GM19324 (cell line): ENCODE measurements around the gene ARID1B.
"Not testable (repeated sequence)": the region's sequence is repeated elsewhere in the genome, so short reads cannot be mapped to it uniquely, and the experiment has no call there.

ENCODE experiments used
- ATAC-seq: cut with Tn5 transposase; IDR thresholded peaks from one replicate; pipeline ENCODE4 v1.9.1; 2021; ENCODE audit warnings: mild to moderate bottlenecking, moderate library complexity; ENCODE audit not compliant: unreplicated experiment, low FRiP score

The ARID1B gene

DNA sequence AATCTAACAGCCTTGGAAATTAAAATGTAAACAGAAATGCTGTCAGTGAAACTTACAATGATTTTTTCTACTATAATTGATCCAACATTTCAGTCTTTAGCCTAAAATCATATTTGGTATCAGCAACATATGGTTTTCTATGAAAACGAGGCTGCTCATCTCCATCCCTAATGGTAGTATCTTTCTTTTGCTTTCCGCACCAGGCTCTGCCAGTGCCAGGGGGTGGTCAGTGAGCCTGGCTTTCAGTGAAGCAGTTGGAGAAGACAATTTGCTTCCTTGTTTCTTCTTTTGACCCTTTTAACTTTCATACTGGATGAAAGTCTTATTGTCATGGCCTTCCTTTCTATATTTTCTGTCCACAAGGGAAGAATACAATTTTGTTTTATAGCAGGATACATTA, 258.4 kb downstream of the ARID1B start:
- no peak for ATAC-seq

DNA sequence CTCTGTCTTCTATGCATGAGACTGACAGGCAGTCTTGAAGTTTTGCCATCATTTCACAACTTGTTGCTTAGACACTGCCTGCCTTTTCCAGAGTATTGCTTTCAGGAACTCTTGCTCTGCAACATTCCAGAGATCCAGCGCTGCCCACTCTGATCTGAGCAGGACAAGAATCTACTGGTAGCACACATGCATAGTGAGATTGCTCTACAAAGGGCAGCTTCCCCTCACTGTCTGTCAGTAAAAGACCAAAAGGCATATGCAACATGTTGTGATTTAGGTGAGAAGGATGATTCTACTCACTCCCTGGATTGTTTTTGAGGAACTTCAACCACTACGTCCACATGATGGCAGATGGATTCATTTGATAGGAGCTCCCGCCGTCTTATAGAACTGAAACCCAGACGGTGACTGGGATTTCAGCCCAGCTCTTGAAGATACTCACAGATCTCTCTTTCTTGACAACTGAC, 259.1 kb downstream of the ARID1B start:
- no peak for ATAC-seq

DNA sequence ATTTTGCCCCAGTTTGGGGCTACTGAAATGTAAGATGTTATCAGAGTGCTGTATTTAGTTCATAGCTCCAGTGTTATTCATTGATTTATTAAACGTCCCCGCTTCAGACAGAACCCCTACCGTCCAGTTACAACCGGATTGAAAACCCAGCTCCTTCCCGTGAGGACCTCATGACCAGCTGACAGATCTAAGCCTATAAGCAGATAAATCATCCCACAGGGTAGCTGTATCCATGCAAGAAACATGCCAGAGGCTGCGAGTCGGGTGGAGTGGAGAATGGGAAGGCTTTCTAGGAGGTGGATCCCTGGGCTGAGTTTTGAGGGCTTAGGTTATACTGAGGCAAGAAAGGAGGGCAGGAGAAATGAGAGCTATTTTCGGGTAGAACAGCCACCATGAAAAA, 260.0 kb downstream of the ARID1B start:
- ATAC-seq = no peak

DNA sequence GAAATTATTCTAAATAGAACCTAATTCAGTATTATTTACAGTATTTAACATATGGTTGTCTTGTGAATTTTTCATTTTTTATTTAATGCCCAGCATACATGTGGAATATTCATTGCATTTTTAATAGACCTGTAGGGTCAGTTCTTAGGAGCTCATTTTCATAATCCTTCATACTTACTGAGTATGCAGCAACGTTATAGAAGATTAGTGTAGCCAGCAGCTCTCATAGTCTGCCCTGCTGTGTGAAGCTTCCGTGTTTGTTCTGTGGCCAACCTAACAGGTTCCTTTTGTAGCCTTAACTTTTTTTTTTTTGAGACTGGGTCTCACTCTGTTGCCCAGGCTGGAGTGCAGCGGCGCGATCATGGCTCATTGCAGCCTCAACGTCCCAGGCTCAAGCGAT, 261.4 kb downstream of the ARID1B start:
- ATAC-seq = no peak

DNA sequence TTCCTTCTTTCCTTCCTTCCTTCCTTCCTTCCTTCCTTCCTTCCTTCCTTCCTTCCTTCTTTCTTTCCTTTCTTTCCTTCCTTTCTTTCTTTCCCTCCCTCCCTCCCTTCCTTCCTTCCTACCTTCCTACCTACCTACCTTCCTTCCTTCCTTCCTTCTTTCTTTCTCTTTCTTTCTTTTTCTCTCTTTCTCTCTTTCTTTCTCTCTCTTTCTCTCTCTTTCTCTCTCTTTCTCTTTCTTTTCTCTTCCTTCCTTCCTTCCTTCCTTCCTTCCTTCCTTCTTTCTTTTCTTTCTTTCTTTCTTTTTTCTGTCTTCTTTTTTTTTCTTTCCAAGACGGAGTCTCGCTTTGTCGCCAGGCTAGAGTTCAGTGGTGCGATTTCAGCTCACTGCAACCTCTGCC, 262.5 kb downstream of the ARID1B start:
- ATAC-seq = not testable (repeated sequence)

DNA sequence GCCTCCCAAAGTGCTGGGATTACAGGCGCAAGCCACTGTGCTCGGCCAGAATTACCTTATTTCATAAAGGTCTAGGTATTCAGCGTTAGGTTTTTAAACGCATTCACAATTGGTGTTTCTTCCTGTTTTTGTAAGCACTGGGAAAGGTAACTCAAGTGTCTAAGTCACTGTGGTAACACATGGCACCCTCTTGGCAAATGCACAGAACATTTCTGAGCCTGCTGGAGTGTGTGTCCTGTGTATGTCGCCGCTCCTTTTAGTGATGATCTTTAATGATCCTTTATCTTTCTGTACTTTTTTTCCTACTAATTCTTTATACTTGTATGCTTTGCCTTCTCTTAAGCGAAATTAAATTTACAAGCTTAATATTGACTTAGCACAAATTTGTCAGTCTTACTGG, 263.0 kb downstream of the ARID1B start:
- ATAC-seq = no peak

DNA sequence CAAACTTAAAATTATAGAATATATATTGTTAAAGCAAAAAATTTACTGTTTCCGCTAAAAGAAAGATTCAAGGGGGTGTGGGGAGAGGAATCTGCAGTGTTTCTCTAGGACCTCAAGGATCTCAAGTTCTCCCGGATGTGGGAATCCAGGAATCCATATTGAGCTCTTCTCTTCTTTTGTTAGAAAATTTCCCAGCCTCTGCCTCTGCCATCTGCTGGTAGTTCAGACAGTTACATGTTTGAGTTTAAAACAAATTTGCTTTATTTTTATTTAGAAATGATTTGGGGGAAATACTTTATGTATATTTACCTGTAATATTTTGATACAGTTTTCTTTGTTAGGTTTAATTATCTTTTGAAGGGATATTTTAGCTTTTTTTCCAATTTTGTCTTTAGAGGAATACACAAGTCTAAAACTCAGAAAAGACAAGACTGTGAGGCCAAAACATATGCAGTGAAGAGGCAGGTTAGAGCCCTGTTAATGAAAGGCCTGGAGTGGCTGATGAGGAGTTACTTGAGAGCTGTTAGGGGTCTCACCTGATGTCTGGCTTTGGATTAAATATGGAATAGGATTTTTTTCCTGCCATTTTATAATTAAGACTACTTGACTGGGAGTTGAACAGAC, 268.8 kb downstream of the ARID1B start:
- ATAC-seq = no peak

DNA sequence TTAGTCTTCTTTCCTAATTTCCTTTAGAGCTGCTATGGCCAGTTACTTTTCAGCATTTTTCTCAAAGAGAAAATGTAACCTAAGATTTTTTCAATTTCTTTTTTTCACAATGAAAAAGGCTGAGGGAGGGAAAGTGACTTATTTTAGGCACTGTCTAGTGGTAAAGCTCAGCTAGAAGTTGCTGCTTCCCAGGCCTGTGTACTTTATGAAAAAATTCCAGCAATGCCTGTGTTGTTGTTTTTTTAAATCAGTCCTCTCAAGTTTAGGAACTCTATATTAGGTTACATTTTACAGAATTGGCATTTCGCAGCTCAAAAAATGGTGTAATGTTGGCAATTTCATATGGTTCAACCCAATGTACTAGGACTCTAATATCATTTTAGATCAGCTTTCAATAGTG, 269.6 kb downstream of the ARID1B start:
- ATAC-seq = no peak

DNA sequence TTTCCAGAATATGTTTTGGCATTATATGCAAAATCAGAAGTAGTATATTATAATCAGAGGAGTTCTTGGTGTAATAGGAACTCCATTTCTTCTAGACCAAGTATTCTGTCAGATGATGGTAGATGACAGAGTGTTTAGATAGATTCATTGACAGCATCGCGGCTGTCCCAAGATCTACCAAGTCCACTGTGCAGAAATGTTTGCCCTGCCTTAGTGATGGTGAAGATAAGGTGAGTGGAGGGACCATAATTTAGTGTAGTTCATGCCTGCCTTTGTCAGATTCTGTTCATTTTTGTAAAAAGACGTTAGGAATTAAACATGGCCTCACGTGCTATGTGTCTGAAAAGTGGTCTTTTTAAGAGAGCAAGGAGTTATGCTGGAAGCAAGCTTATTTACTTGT, 270.1 kb downstream of the ARID1B start:
- no peak for ATAC-seq

DNA sequence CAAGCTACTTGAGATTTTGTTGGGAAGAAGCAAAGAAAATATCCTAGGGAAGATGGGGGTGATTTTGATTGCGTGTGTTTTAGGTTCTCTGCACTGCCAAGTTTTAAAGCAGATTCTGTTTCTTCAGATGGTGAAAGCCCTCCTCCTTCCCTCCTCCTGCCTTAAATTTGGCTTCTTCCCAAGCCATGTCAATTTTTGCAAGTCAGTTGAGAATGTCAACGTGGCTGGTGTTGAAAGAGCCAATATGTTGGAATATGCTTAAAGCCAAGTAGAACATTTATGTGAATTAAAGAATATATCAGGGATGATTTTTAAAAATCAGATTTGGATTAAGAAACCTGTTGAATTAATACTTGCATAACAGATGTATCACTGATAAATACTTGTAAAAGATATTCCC, 270.8 kb downstream of the ARID1B start:
- no peak for ATAC-seq

DNA sequence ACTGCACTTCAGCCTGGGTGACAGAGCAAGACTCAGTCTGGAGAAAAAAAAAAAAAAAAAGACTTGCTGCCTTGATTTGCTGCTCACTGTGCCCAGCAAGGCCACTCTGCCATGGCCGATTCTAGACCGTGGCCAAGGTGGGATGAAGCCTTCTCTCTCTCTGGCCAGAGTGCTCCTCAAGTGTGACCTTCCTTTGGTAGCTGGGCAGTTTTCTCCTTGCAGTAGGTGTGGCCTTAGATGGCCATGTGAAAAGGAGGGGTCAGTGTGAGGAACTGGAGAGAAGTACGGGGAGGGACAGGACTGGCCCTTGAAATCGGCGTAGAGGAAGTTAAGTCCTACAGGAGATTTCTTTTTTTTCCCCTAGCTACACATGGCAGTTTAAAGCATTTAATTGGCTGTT, 272.0 kb downstream of the ARID1B start:
- no peak for ATAC-seq

DNA sequence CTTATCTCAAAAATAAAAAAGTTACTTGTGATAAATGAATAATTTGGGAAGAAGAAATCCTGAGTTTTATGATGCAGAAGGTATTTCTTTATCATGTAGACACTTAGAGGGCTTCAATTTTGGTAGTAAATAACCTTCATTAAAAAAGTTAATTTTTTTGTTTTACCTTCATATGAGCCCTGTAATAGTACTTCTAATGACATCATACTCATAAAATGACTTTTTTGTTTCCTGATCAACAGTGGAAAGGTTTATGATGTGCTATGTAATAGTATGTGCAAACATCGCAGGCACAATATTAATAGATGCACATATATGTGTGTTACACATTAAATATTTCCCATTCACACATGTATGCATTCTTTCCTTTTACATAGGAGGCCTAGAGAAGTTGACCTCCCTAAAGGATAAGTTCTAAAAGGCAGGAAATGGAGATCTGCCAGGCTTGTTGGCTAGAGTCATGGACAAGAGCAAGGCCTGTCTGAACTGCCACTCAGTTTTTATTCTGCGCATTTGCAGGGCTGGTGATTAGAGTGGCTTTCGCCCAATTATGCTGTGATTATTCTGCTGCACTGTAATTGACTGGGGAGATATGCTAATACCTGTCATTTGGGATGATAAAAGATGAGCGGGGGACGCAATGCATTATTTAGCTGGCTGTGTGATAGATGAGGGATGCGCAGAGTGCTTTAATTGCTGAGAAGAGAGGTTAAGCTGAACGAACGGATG, 273.5 kb downstream of the ARID1B start:
- no peak for ATAC-seq

DNA sequence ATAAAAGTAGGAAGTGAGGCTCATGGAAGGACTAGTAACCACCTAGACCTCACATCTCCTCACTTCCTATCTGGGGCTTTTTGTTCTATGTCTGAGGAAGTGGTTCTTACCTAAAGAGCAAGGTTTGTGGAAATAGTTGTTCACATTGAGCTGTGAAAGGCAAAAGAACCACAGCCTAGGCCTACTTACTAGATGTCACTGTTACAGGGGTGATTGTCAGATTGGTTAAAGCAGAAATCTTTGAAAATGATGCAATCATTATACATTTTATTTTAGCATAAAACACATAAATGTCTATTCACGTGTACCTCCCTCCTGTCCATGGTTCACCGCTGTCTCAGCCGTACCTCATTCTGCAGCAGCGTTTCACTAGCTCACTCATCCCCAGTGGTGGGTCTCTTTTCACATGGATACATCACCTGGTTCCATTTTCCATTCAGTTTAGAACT, 277.4 kb downstream of the ARID1B start:
- ATAC-seq = no peak

DNA sequence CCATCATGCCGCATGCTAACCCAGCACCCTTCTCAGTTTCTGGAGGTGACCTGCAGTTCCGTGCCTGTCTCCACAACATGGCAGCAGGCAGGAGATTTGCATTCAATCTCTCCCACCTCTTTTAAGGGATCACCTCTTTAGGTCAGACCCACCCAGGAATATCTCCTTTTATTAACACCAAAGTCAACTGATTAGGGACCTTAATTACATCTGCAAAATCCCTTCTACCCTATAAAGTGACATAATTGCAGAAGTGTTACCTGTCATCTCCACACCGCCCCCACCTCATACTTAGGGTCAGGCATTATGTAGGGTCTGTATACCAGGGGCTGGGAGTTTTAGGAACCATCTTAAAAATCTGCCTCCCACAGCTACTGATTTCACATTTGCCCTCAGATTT, 278.7 kb downstream of the ARID1B start:
- no peak for ATAC-seq

DNA sequence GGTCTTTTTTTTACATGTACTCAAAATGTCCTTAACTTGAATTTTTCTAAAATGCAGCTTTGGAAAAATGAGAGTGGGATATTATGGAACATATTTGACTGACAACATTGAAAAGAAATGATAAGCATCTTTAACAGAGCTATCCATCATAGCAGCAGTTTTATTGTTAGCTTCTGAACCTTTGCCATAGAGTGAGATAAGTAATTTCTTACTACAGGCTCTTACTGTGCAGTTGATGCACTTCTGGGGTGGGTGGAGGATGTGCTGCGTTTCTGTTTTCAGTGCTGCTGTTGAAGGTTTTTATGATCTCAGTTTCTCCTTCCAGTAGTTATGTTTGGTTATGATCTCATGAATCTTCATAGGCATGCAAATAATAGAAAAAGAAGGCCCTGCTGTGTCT, 279.1 kb downstream of the ARID1B start:
- no peak for ATAC-seq

DNA sequence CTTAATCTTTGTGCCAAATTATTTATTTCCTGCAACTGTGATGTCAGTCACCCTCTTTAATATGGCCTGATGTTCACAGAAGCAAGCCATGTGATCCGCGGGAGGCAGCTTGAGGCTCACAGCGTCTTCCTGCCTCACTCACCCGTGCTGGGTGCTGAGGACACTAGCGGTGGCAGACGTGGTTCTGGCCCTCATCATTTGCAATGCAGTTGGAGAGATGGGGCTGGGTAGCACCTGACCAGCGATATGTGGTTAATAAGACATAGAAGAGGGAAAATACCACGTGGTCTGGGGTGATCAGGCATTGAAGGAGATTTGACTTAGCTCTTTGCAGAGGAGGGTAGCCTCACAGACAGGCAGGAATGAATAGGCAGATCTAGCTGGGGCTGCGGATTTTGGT, 281.4 kb downstream of the ARID1B start:
- ATAC-seq = no peak

DNA sequence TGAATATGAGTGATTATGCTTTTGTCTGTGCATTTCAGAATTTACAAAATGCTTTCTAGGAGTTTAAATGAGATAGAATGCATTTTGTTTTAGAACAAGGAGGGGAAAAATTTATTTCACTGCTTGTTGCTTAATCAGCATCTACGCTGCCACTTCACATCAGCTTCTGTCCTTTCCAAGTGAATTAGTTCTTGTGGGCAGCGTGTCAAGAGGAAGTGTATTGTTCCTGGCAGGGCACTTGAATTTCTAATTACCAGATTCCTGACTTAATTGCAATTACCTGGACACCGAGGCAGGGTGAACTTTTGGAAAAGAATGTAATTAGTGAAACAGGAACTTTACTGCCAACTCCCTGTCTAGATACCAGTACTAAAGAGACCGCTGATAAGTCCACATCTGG, 282.6 kb downstream of the ARID1B start:
- ATAC-seq = no peak

DNA sequence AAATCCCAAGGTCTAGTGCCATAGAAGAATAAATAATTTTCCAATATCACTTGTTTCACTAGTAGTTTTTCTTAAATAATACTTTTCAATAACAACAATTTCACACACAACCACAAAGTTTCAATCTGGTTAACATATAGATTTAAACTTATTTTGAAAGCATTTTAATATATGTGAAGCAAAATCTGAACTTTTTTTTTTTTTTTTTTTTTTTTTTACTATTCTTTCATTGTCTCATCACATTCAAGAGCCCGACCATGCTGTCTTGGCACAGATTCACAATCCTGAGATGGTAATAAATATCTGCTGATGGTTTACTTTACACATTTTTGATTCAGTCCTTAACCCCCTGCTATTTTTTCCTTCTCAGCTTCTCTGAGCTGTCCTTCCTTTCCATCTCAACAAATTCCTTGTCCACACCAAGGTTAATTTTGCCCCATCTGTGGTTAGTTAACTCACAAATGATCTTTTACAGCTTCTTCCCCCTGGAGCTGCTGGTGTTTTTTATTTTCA, 283.3 kb downstream of the ARID1B start:
- ATAC-seq = no peak

DNA sequence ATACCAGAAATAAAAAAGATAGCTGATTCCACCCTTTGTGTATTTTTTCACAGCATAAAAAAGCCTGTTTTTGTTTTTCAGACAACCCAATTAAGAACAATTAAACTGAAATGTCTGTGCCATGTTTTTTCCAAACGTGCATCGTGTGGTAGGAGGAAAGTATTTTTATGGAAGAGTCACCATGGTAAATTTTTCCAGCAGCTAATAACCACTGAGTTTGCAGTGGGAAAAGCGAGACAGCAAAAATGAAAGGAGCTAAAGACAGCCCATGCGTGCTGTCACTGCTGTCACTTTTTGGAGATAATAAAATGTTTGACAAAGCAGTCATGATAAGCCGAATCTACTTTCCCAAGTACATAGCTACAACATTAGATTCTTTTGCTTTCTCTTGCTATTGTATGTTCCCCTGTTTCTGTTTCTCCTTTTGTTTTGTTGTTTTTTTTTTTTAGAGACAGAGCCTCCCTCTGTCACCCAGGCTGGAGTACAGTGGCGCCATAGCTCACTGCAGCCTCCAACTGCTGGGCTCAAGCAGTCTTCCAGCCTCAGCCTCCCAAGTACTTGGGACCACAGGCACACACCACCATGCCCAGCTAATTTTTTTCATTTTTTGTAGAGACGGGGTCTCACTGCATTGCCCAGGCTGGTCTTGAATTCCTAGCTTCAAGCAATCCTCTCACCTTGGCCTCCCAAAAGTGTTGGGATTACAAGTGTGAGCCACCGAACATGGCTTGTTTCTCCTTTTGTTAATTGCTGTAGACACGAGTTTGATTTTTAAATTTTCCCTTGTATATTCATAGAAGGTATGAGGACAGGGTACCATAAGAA, 284.8 kb downstream of the ARID1B start:
- ATAC-seq = no peak

DNA sequence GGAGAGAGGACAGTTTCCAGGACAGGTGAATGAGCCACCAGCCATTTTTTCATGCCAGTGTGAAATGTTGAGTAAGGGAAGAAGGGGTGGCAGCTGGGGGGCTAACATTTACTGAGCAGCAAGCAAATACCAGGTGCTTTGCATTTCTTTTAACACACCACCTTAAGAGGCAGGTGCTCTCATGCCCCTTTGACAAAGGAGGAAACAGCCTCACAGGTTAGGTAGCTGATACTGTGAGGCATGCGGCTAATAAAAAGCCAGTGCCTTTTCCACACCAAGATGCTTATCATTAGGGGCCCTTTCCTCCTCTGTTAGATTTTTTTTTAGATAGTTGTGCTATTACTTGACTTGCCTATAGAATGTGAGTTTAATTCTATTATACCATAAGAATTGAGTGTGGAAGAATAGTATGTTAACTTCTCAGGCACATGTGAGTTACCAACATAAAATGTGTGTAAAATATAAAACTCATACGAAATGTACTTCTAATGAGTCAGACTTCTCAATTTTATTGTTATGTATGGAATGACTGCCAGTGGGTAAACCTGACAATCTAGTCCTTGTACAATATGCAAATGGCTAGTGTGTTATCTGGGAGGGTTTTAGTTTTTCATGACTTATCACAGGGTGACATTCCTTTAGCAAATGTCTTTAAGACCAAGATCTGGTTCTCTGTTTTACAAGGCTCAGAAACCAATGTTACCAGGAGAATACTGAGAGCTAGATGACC, 286.2 kb downstream of the ARID1B start:
- ATAC-seq = no peak

DNA sequence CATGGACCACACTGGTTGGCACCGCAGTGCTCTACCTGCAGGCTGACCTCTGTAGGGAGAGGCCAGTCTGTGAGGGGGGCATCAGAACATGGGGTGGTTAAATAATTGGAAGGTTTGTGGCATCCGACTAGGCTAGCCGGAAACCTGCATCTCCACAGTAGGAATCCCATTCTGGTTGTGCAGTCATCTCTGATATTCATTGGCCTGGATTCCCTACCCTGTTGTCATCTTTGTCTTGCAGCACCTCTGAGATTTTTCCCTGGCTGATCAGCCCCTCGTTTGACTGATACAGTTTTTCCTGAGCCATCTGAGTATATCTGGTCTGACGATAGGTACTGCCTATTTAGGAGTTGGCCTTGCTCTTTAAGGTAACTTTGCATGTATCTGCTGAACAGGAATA, 286.7 kb downstream of the ARID1B start:
- no peak for ATAC-seq
